Melanocyte of skin (primary cell): ENCODE measurements around the gene ABCD2. TPM values are rescaled to one million over a fixed set of nuclear protein-coding genes. Genes with fewer than 3 reads are reported as not detected.

Experiments used
- small RNA-seq, 2 donors: library from RNA; depleted of rRNA; stranded (forward); fragments of <200 nt; gene quantifications; one replicate each; pipeline ENCODE3, GENCODE V24; 2012
- total RNA-seq, 2 donors: library from RNA; depleted of rRNA; stranded (reverse); fragments of >200 nt; gene quantifications; 2 replicates each; pipeline ENCODE4 v1.2.3, GENCODE V29; 2012

Gene ABCD2
- total RNA-seq, result under 1 TPM; under 0.01 to 0.34 TPM

GRCh38 chr12:39619660-39620433 lies at the start of gene ABCD2:
Gene ABCD2, minus strand, starts transcription at chr12:39619803. Its CDS starts 188 bp downstream, at chr12:39619615.

Small RNA genes within 50 kb of the gene (small RNA-seq; reads per million reads assigned to genes)
- gene AC121334.2, result 0 reads per million in 2 donors

Other genes with a start within 250 kb of the ABCD2 start
- gene KIF21A, start 176.7 kb downstream of the ABCD2 start, total RNA-seq, result 10 to 100 TPM in 1 of 2 donors, 1 to 10 TPM in 1; 9.7 to 11.7 TPM